Body of pancreas (tissue), 4 donors: ENCODE measurements around the gene CD109. TPM values are rescaled to one million over a fixed set of nuclear protein-coding genes. Genes with fewer than 3 reads are reported as not detected.

Source experiments
- ATAC-seq: fragments of 150-250 bp; one replicate; pipeline ENCODE4 v1.9.1; 2016
- DNase-seq, 4 donors: peaks; one replicate each; pipeline ENCODE4 v3.0.0-alpha.2; 2019
- H3K27ac ChIP-seq, 4 donors: fragments of 200-600 bp; sonication (generic); 1 replicate in 3 of 4; 2 replicates in 1 of 4; pipeline versions ENCODE4 v1.5.1 to v1.6.1; 2016 to 2019; ENCODE audit warnings: mild to moderate bottlenecking in 1 of 4, mixed read lengths in 1 of 4, moderate library complexity in 1 of 4
- H3K27me3 ChIP-seq, 2 donors: fragments of 200-600 bp; sonication (generic); one replicate each; pipeline ENCODE4 v1.6.0; 2016; ENCODE audit warnings: mild to moderate bottlenecking in 1 of 2
- H3K36me3 ChIP-seq, 2 donors: fragments of 200-600 bp; sonication (generic); replicated peaks in 1 of 2; 2 replicates each; pipeline ENCODE4 v1.5.1; 2016; ENCODE audit warnings: low read depth in 2 of 2; ENCODE audit not compliant: insufficient read depth in 1 of 2
- H3K4me1 ChIP-seq: fragments of 200-600 bp; sonication (generic); one replicate; pipeline ENCODE4 v1.6.0; 2016
- H3K4me3 ChIP-seq, 2 donors: fragments of 200-600 bp; sonication (generic); 1 replicate in 1 of 2; 2 replicates in 1 of 2; pipeline ENCODE4 v1.5.1; 2016 to 2019
- H3K9me3 ChIP-seq, 3 donors: fragments of 200-600 bp; sonication (generic); 1 replicate in 2 of 3; 2 replicates in 1 of 3; pipeline ENCODE4 v1.5.1; 2016
- POLR2A ChIP-seq, 3 donors: fragments of 450-650 bp; IDR thresholded peaks; one replicate each; pipeline ENCODE4 v1.6.1; 2016; ENCODE audit warnings: antibody characterized with exemption in 3 of 3, mild to moderate bottlenecking in 2 of 3
- WGBS, 2 donors: methylation state at CpG; one replicate each; pipeline ENCODE4 v1.1.5; 2017; 5-methylcytosine and 5-hydroxymethylcytosine counted together
- intact Hi-C: fragments of 100-400 bp; cut with DNase I; formaldehyde crosslinking; loops from one replicate; pipeline ENCODE4 v1.15.1; 2023
- total RNA-seq, 2 donors: library from RNA; depleted of rRNA; stranded (reverse); fragments of >200 nt; gene quantifications; one replicate each; pipeline ENCODE4 v1.1.0, GENCODE V29; 2016
- TF ChIP-seq, protein P1 (sequence below), 7 experiments: fragments of 450-650 bp in 4 of 7; fragments of 200-600 bp in 3 of 7; sonication (generic) in 3 of 7; IDR thresholded peaks; one replicate each; pipeline ENCODE4 v1.5.1; 2016 to 2019; ENCODE audit warnings: antibody characterized with exemption in 7 of 7

The CD109 gene
- total RNA-seq, 2 donors from 2014 or later = 2.6 to 30.7 TPM

DNA sequence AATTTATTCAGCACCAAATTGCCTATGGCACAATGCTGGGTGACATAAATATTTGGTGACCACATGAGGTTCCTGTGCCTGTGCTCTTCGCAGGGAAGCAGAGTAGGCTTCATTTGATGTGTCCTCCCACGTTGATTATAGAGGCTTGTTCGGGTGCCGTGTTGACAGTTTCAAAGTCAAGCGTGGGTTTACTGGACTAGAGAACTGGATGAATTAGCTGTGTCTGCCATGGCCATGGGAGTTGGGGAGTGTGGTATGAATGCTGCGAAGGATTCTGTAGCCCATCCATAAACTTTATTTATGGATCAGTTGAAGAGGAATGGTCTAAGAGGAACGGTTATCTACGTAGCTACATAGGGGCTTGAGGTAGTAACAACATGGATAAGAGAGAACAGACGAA, 11.0 kb downstream of the CD109 start:
- TF ChIP-seq POLR2A (IDR thresholded peaks at IDR 0.05) = no peak
- TF ChIP-seq, protein P1, sequence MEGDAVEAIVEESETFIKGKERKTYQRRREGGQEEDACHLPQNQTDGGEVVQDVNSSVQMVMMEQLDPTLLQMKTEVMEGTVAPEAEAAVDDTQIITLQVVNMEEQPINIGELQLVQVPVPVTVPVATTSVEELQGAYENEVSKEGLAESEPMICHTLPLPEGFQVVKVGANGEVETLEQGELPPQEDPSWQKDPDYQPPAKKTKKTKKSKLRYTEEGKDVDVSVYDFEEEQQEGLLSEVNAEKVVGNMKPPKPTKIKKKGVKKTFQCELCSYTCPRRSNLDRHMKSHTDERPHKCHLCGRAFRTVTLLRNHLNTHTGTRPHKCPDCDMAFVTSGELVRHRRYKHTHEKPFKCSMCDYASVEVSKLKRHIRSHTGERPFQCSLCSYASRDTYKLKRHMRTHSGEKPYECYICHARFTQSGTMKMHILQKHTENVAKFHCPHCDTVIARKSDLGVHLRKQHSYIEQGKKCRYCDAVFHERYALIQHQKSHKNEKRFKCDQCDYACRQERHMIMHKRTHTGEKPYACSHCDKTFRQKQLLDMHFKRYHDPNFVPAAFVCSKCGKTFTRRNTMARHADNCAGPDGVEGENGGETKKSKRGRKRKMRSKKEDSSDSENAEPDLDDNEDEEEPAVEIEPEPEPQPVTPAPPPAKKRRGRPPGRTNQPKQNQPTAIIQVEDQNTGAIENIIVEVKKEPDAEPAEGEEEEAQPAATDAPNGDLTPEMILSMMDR (IDR thresholded peaks at IDR 0.05) = no peak
- intact Hi-C loops = no loop called here
- Histone ChIP-seq H3K27me3 (no peaks in the 10 kb centered on the region), H3K4me1 (no peaks in the 10 kb centered on the region), H3K36me3 (no peaks in the 10 kb centered on the region), H3K4me3 (no peak overlapping the region), H3K9me3 (no peaks in the 10 kb centered on the region), H3K27ac (no peak overlapping the region)
- WGBS, 2 donors = 71 to 79% methylated on average over 9 of the region's 9 CpGs
- ATAC-seq (no peak), DNase-seq (no peak)

DNA sequence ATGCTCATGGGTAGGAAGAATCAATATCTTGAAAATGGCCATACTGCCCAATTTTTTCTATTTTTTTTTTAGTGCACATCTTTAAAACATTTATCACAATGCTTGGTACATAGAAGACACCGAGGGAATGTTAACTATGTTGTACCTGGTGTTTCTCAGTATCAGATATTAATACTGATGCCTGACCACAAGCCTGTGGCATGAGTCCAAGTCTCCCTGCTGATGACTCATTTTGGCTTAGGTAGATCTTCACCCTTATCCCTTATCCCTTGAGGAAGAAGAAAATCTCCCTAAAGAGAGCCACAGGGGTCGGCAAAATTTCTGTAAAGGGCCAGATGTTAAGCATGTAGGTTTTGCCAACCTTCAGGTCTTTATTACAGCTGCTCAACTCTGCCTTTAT, 14.5 kb downstream of the CD109 start:
- 44 to 63% methylated on average over 2 of the region's 2 CpGs for WGBS, 2 donors
- peak in 1 of 4 donors; percentile 16 for DNase-seq
- no peak for ATAC-seq

DNA sequence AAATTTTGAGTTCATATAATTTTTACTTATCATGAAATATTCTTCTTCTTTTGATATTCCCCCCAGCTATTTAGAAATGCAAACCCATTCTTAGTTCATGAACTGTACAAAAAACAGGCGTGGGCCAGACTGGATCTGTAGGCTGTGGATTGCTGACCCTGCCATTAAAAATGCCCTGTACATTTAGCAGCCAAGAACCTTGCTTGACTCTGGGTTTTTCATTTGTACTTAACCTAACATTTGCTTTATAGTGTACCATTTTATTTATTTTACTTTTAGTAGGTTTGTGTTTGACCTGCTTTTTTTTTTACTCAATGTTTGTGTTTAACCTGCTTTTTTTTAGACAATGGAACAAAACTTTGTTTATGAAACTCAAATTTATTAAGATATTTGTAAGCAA, 14.9 kb downstream of the CD109 start:
- Histone ChIP-seq H3K9me3 (no peaks in the 10 kb centered on the region), H3K27me3 (no peaks in the 10 kb centered on the region), H3K36me3 (no peaks in the 10 kb centered on the region), H3K4me1 (no peaks in the 10 kb centered on the region), H3K27ac (no peak overlapping the region), H3K4me3 (no peak overlapping the region)
- no peak for DNase-seq
- no peak for TF ChIP-seq POLR2A (IDR thresholded peaks at IDR 0.05)
- TF ChIP-seq, protein P1 (IDR thresholded peaks at IDR 0.05) = no peak
- intact Hi-C loops = no loop called here
- no peak for ATAC-seq
- 80 to 96% methylated on average over 1 of the region's 1 CpG for WGBS, 2 donors

More for the DNA sequence above, 14.5 kb downstream of the CD109 start:
- Histone ChIP-seq H3K36me3 (no peaks in the 10 kb centered on the region), H3K4me3 (no peak overlapping the region), H3K27ac (no peak overlapping the region), H3K4me1 (no peaks in the 10 kb centered on the region), H3K9me3 (no peaks in the 10 kb centered on the region), H3K27me3 (no peaks in the 10 kb centered on the region)
- TF ChIP-seq, protein P1 (IDR thresholded peaks at IDR 0.05) = no peak
- no peak for TF ChIP-seq POLR2A (IDR thresholded peaks at IDR 0.05)
- intact Hi-C loops = no loop called here

DNA sequence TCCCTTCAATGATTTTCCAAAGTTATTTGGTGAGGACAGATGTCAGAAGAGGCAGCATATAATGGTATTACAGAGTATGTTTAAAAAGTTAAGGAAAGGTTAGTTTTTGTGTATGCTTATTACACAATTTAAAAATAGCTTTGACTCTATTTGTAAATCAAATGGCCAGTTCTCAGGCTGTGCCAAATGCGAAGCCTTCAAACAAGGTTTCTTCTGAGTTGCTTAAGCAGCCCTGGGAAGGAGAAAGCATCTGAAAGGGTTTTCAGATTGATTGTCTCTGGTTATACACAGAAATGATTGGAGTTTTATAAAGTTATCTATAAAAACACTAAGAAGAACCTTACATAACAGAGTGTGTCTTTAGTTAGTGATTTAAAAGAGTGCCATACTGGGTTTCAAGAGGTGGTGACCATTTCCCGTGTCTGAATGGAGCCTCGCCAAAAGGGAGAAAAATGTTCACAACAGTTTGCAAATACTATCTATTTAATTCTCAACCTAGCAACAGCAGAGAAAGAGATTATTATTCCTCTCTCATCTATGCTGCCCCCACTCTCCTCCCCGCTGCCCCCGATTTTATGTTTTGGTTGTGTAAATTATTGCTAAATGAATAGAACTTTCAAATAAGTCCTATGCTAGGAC, 16.7 kb downstream of the CD109 start:
- H3K4me3 ChIP-seq = no peak overlapping the region
- ATAC-seq = no peak
- no peaks in the 10 kb centered on the region for H3K9me3 ChIP-seq
- 82 to 87% methylated on average over 5 of the region's 5 CpGs for WGBS, 2 donors
- no peak overlapping the region for H3K27ac ChIP-seq
- no peaks in the 10 kb centered on the region for H3K27me3 ChIP-seq
- DNase-seq = no peak
- H3K4me1 ChIP-seq = no peaks in the 10 kb centered on the region
- TF ChIP-seq POLR2A (IDR thresholded peaks at IDR 0.05) = no peak
- TF ChIP-seq, protein P1 (IDR thresholded peaks at IDR 0.05) = no peak
- intact Hi-C loops = no loop called here
- H3K36me3 ChIP-seq = no peaks in the 10 kb centered on the region
